Activated CD8-positive, alpha-beta T cell treated with anti-CD3 and anti-CD28 coated beads, Interleukin-2, amount 10 ng/mL, durations not matched to agents 7 days and 5 days (primary cell): ENCODE results near the gene MCC. TPM values are rescaled to one million over a fixed set of nuclear protein-coding genes. Genes with fewer than 3 reads are reported as not detected.

Experiments
- ATAC-seq: fragments of 150-1000 bp; cut with Tn5 transposase; one replicate; pipeline ENCODE4 v1.10.0; 2021; ENCODE audit warnings: moderate library complexity
- CTCF ChIA-PET: fragments of 350-600 bp; sonication (Branson Sonifier 250); formaldehyde crosslinking; loops from one replicate; lab custom pipeline; 2021; ENCODE audit warnings: antibody characterized with exemption; lab: Charles Lee
- POLR2A ChIA-PET: fragments of 350-600 bp; sonication (Branson Sonifier 250); formaldehyde crosslinking; loops from one replicate; lab custom pipeline; 2021; ENCODE audit warnings: antibody characterized with exemption; lab: Charles Lee
- DNase-seq: peaks from one replicate; pipeline ENCODE4 v3.0.0-alpha.2; 2020
- H3K27ac Mint-ChIP-seq: one replicate; pipeline ENCODE4 v1.8.0; 2021; ENCODE audit warnings: mild to moderate bottlenecking, mixed read lengths
- H3K27me3 Mint-ChIP-seq: one replicate; pipeline ENCODE4 v1.8.0; 2021; ENCODE audit warnings: low read depth, mixed read lengths
- H3K36me3 Mint-ChIP-seq: one replicate; pipeline ENCODE4 v1.8.0; 2021; ENCODE audit warnings: low read depth, mixed read lengths
- H3K4me1 Mint-ChIP-seq: one replicate; pipeline ENCODE4 v1.8.0; 2021; ENCODE audit warnings: low read depth, mixed read lengths
- H3K4me3 Mint-ChIP-seq: one replicate; pipeline ENCODE4 v1.8.0; 2021; ENCODE audit warnings: mild to moderate bottlenecking, mixed read lengths
- H3K9me3 Mint-ChIP-seq: one replicate; pipeline ENCODE4 v1.8.0; 2022; ENCODE audit warnings: mixed read lengths; ENCODE audit not compliant: insufficient read depth
- total RNA-seq, 2 experiments: library from RNA; stranded (reverse); gene quantifications; one replicate each; pipeline ENCODE4 v1.2.3, GENCODE V29; 2021

The MCC gene
- total RNA-seq, 2 experiments from 2014 or later = 7.6 to 8.0 TPM

DNA sequence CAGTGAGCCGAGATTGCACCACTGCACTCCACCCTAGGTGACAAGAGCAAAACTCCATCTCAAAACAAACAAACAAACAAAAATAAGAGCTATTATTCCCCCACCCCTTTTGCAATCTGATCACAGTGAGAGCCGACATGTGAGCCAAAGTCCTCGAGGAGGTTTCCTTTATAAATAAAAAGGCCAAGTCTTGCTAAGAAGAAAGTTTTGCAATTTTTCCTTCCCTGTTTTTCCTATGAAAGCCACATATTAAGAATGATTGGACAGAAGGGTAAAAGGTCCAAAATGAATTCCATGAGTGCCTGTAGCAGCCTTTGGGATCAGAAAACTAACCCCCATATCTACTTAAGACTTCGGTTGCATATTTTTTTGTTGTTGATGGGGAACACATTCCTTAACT lies 233.1 kb downstream of the MCC start:
- Mint-ChIP-seq H3K4me3 (no peak overlapping the region), H3K4me1 (peaks cover 3% of the 10 kb centered on the region), H3K9me3 (no peaks in the 10 kb centered on the region), H3K27ac (no peak overlapping the region), H3K27me3 (peaks cover 4% of the 10 kb centered on the region), H3K36me3 (no peaks in the 10 kb centered on the region)
- POLR2A ChIA-PET = interaction anchor here (0.6 kb wide), 1 partner anchor 80 kb away, joined by 3 read pairs; no protein-coding TSS in a partner anchor
- CTCF ChIA-PET = interaction anchor here (1.2 kb wide), 1 partner anchor 336 kb away, joined by 3 read pairs; no protein-coding TSS in a partner anchor
- no peak for DNase-seq
- no peak for ATAC-seq

DNA sequence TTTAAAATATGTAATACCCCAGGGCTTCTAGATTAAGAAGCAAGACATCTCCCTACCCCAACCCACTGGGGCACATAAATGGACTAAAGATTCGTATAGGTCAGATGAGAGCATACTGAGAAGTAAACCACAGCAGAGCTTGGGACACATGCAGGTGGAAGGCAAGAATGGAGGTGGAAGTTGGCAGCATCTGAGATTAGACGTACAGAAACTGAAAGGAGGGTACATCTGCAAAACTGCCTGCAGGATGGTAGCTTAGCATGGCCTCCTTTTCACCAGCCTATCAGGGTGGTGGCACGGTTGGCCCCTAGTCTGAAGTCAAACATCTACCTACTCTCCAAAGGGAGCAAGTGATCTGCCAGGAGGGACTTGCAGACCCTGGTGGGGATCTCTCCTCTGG lies 235.2 kb downstream of the MCC start:
- Mint-ChIP-seq H3K27ac (no peak overlapping the region), H3K9me3 (no peaks in the 10 kb centered on the region), H3K36me3 (no peaks in the 10 kb centered on the region), H3K4me1 (peaks cover 3% of the 10 kb centered on the region), H3K4me3 (no peak overlapping the region), H3K27me3 (no peaks in the 10 kb centered on the region)
- ATAC-seq (no peak), DNase-seq (no peak)
- ChIA-PET CTCF (no interaction called here), POLR2A (interaction anchor here (0.9 kb wide), 1 partner anchor 13 kb away, joined by 3 read pairs; no protein-coding TSS in a partner anchor)

DNA sequence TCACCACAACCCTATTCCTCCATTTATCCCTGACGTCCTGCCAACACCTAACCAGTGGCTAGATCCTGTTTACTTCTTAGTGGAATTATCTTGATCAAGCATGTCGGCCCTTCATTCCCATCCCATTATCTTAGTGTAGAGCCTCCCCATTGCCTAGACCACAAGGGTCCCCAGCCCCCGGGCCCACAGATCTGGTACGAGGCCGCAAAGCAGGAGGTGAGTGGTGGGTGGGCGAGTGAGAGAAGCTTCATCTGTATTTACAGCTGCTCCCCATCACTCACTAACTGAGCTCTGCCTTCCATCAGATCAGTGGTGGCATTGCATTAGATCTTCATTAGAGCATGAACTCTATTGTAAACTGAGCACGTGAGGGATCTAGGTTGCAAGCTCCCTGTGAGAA lies 236.2 kb downstream of the MCC start:
- DNase-seq = no peak
- no peak overlapping the region for H3K27ac Mint-ChIP-seq
- ATAC-seq = no peak
- H3K4me1 Mint-ChIP-seq = peaks cover 3% of the 10 kb centered on the region
- H3K27me3 Mint-ChIP-seq = no peaks in the 10 kb centered on the region
- no peaks in the 10 kb centered on the region for H3K9me3 Mint-ChIP-seq
- ChIA-PET CTCF (no interaction called here), POLR2A (no interaction called here)
- no peaks in the 10 kb centered on the region for H3K36me3 Mint-ChIP-seq
- H3K4me3 Mint-ChIP-seq = no peak overlapping the region

DNA sequence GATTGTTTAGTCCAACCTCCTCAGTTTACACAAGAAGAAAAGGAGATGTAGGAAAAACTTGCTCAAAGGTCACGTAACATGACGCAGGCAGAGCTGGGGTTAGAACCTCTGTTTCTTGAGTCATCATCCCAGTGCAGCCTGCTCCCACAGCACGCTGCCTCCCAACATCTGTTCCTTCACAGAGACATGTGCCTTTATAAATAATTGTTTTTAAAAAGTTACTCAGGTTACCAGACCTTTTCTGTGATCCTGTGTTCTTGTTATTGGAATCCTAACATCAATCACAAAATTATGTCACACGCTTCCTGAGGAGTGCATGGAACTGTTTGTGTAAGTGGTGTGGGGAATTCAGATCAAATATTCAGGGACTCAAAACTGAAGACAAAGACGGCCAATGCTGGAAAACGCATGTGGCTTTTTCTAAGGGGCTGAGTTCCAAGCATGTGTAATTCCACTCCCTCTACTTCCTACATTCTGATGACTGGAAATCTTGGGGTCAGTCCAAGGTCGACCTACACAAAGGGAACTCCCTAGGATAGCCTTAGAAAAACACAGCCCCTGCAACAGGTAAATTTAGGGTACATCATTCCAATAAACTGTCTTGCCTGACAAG lies 237.8 kb downstream of the MCC start:
- no peak for ATAC-seq
- peaks cover 2% of the 10 kb centered on the region for H3K27me3 Mint-ChIP-seq
- H3K9me3 Mint-ChIP-seq = no peaks in the 10 kb centered on the region
- no peak for DNase-seq
- no peak overlapping the region for H3K4me3 Mint-ChIP-seq
- no peak overlapping the region for H3K27ac Mint-ChIP-seq
- H3K4me1 Mint-ChIP-seq = peaks cover 7% of the 10 kb centered on the region
- no peaks in the 10 kb centered on the region for H3K36me3 Mint-ChIP-seq
- ChIA-PET POLR2A (no interaction called here), CTCF (no interaction called here)

DNA sequence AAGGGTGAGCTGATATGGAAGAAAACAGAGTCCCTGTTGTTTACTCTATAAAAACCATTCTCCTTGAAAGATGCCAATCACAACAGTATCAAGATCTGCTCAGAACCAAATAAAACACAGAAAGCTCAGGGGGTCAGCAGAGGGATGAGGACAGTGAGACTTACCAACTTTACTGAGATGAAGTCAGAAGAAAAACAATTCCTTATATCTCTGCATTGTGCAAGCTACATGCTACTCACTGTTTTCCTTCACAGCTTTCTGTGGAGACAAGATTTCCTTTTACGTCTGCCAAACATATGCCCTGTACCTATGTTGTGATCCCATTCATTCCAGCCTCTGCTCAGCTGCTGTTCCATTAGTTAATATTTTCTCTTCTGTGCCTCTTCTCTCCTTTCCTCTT lies 239.0 kb downstream of the MCC start:
- H3K27me3 Mint-ChIP-seq = peaks cover 2% of the 10 kb centered on the region
- H3K9me3 Mint-ChIP-seq = no peaks in the 10 kb centered on the region
- peaks cover 9% of the 10 kb centered on the region for H3K4me1 Mint-ChIP-seq
- no peak overlapping the region for H3K27ac Mint-ChIP-seq
- CTCF ChIA-PET = no interaction called here
- no peak overlapping the region for H3K4me3 Mint-ChIP-seq
- no peaks in the 10 kb centered on the region for H3K36me3 Mint-ChIP-seq
- DNase-seq (no peak), ATAC-seq (no peak)
- POLR2A ChIA-PET = no interaction called here

DNA sequence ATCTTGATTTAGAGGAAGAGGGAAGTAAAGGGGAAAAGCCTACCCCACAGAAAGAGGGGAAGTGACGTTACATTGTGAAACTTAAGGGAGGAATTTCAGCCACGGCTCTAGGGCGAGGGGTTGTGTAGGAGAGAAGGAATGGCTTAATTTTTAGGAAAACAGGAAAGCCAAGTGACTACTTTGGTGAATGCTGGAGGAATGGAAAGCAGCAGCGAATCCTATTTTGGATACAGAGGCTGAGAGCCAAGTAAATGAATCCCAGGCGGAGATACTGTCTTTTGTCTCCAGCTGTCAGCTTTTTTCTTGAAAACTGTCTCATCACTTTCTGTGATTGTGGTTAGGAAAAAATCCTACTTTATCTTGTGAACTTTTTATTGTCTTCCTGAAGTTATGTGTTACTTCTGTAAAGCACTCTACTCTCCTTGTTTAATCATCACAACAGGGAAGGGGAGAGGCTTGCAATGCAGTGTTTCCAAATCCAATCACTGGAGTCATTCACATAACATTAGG lies 241.8 kb downstream of the MCC start:
- H3K27me3 Mint-ChIP-seq = peaks cover 2% of the 10 kb centered on the region
- no peaks in the 10 kb centered on the region for H3K9me3 Mint-ChIP-seq
- H3K36me3 Mint-ChIP-seq = no peaks in the 10 kb centered on the region
- ChIA-PET POLR2A (no interaction called here), CTCF (no interaction called here)
- no peak for ATAC-seq
- H3K27ac Mint-ChIP-seq = no peak overlapping the region
- H3K4me1 Mint-ChIP-seq = peaks cover 6% of the 10 kb centered on the region
- no peak overlapping the region for H3K4me3 Mint-ChIP-seq
- DNase-seq = no peak

DNA sequence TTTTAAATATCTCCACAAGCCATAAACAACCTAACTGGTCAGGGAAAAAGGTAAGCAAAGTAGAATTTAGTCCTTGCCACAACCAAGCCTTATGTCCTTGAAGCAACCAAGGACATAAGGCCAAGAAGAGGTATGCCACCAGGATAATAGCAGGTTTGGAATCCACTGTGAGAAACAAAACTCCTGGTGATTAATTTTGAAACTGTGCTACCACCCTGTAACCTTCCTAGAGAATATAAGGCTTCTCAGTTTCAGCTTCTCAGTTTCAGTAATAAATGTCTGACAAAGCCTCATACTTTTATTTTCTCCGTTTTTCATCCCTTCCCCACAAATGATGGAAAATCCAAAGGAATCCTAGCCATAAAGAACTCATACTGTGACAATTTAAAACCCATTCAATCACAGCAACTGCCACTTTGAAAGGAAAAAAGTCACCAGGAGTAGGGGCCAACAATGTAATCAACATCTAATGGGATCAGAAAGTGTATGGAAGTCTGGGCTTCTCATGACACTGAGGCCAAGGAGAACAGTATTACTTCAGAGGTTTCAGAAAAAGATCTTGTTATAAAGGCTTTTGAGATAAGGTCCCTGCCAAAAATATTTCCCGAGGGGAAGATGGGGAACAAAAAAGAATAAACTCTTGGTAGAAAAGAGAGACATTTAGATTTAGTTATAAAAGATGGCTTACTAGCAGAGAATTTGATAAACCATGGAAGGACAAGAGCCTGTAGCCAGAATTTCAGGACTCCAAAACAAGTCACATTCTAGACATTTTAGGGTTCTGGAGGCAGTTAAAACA lies 242.6 kb downstream of the MCC start:
- Mint-ChIP-seq H3K27me3 (peaks cover 2% of the 10 kb centered on the region), H3K36me3 (no peaks in the 10 kb centered on the region), H3K9me3 (no peaks in the 10 kb centered on the region), H3K27ac (no peak overlapping the region), H3K4me3 (no peak overlapping the region), H3K4me1 (peaks cover 6% of the 10 kb centered on the region)
- ATAC-seq (no peak), DNase-seq (no peak)
- CTCF ChIA-PET = no interaction called here
- POLR2A ChIA-PET = no interaction called here

DNA sequence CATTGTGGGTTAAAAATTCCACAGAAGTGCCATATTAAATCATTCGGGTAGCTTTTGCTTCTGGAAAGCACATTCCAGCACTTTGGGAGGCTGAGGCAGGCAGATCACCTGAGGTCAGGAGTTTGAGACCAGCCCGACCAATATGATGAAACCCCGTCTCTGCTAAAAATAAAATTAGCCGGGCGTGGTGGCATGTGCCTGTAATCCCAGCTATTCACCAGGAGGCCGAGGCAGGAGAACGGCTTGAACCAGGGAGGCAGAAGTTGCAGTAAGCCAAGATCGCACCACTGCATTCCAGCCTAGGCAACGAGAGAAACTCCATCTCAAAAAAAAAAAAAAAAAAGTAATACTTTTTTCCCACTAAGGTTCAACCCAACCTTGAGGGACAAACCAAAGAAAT lies 243.3 kb downstream of the MCC start:
- no peak overlapping the region for H3K27ac Mint-ChIP-seq

DNA sequence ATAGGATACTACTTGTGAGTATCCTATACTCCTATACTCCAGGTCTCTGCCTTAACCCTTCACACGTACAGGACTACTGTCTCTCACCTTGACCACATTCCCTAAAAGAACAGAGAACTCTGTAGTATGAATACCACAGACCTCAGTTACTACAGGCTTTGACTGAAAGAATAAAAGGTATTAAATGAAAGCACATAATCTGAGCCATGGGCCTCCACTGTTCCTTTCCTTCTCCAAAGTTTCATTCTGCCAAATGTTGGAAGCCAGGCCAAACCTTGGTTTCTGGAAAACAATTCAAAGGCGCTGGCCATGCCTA lies 244.9 kb downstream of the MCC start:
- Mint-ChIP-seq H3K4me3 (no peak overlapping the region), H3K27ac (no peak overlapping the region), H3K36me3 (no peaks in the 10 kb centered on the region), H3K27me3 (peaks cover 2% of the 10 kb centered on the region), H3K4me1 (peaks cover 6% of the 10 kb centered on the region), H3K9me3 (no peaks in the 10 kb centered on the region)
- ATAC-seq (no peak), DNase-seq (no peak)
- POLR2A ChIA-PET = no interaction called here
- CTCF ChIA-PET = no interaction called here

More for the DNA sequence above, 243.3 kb downstream of the MCC start:
- no peak for DNase-seq
- Mint-ChIP-seq H3K4me1 (peaks cover 6% of the 10 kb centered on the region), H3K9me3 (no peaks in the 10 kb centered on the region), H3K27me3 (peaks cover 2% of the 10 kb centered on the region), H3K36me3 (no peaks in the 10 kb centered on the region), H3K4me3 (no peak overlapping the region)
- CTCF ChIA-PET = interaction anchor here (0.7 kb wide), 1 partner anchor 367 kb away, joined by 3 read pairs; no protein-coding TSS in a partner anchor
- POLR2A ChIA-PET = no interaction called here
- ATAC-seq = no peak

DNA sequence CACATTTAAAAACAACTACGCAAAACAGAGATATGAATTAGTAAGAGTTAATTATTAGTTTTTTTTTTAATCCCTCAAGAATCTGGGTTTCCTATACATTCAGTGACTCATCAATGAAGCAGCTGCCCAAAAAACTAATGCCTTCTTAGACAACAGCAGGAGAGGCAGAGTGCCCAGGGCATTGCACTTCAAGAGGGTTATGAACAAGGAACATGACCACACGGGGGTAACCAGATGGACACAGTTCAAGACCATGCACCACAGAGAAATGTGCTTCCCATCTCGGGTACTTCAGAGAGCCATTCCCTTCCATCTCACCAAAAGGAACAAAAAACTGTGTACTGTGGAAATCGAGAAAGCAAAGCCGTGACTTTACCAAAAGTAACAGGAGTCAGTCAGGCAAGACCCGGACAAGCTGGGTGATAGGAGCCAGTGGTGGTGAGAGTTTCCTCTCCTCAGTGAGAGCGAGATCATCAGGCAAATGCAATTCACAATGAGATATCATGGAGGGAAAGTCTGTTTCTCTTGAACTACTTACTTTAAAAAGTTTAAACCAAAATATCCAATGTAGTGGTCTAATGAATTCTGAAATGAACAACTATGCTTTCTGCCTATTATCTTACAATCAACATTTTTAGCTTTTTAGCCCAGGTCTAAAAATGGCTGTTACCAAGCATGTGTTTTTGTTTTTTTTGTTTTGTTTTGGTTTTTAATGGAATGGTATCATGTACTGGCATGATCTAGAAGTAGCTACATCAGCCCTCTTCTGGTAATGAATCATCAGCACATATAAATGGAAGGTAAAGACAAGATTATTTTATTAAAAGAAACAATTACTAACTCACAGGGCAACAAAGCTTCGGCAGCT lies 245.5 kb downstream of the MCC start:
- DNase-seq = no peak
- Mint-ChIP-seq H3K4me3 (no peak overlapping the region), H3K4me1 (peaks cover 6% of the 10 kb centered on the region), H3K27ac (no peak overlapping the region), H3K9me3 (no peaks in the 10 kb centered on the region), H3K36me3 (no peaks in the 10 kb centered on the region), H3K27me3 (peaks cover 3% of the 10 kb centered on the region)
- ChIA-PET POLR2A (no interaction called here), CTCF (no interaction called here)
- ATAC-seq = no peak

DNA sequence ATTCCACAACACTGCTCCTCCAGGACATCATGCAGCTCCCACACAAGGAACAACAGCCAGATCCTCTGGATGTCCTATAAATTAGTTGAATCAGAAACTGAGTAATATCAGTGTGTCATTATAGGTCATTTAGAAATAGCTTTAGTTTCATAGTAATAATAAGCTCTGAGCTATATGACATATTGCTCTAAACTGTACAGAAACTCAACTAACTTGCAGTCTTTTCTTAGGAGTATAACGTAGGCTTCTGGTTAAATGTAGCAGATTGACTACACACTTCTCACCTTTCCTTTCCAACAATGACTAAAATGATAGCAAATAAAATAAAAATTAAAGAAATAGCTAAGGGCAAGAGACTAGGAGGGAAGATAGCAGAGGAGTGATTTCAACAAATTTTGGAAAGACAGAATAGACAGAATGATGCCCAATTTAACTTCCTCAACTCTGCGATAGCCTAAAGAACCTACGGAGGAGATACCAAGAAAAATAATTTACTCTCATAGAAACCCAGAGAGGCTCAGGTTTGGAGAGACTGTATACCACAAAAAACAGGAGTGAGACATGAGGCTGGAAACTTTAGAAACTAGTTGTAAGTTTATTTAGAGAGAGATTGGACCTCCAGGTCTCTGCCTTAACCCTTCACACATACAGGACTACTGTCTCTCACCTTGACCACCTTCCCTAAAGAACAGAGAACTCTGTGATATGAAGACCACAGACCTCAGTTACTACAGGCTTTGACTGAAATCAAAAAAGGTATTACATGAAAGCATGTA lies 247.1 kb downstream of the MCC start:
- DNase-seq (no peak), ATAC-seq (no peak)
- Mint-ChIP-seq H3K27ac (no peak overlapping the region), H3K9me3 (no peaks in the 10 kb centered on the region), H3K27me3 (peaks cover 2% of the 10 kb centered on the region), H3K4me1 (peaks cover 6% of the 10 kb centered on the region), H3K36me3 (no peaks in the 10 kb centered on the region), H3K4me3 (no peak overlapping the region)
- CTCF ChIA-PET = interaction anchor here (1.0 kb wide), 1 partner anchor 33 kb away, joined by 3 read pairs; no protein-coding TSS in a partner anchor
- POLR2A ChIA-PET = no interaction called here
